ENCODE results near the gene CEPT1. TPM values are rescaled to one million over a fixed set of nuclear protein-coding genes. Genes with fewer than 3 reads are reported as not detected.

CEPT1 gene
- total RNA-seq, 1 experiment from 2014 or later = 33.0 TPM

DNA sequence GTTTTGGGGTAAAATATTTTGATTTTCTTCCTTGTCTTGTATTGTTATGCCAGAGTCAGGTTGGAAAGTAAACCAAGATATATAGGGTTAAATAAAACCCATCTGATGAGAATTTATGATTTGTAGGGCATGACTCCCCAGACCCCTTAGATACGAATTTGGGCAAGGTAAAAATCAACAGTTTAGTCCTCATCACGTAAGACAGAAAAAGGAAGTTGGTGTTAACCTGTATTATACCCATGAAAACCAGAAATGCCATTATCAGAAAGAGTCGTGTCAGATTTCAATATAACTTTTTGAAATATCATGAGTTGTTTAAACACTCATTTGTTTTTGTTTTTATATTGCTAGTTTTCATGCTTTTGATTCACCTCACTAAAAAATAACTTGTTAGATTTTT lies 11.8 kb downstream of the CEPT1 start:
- Histone ChIP-seq H2AFZ (ENCODE audit: low read length) (no peak overlapping the region), H3K4ac (ENCODE audit: low read depth, low read length) (no peak overlapping the region), H3K56ac (ENCODE audit: insufficient read length, low read depth, low read length) (no peak overlapping the region), H3K27ac (ENCODE audit: insufficient read length, low read depth, low read length) (no peak overlapping the region), H3K18ac (ENCODE audit: insufficient read length, low read depth, low read length) (no peak overlapping the region), H2AK5ac (ENCODE audit: insufficient read length, low read length) (no peak overlapping the region), H4K91ac (ENCODE audit: insufficient read length, low read depth, low read length) (no peak overlapping the region), H3T11ph (ENCODE audit: low read length) (no peak overlapping the region), H2BK20ac (ENCODE audit: low read depth, low read length, poor library complexity, severe bottlenecking) (no peak overlapping the region), H2BK120ac (ENCODE audit: low read depth, low read length, poor library complexity, severe bottlenecking) (no peak overlapping the region), H3K4me1 (ENCODE audit: insufficient read depth, low read length) (no peaks in the 10 kb centered on the region), H4K20me1 (ENCODE audit: control insufficient read depth, insufficient read depth, insufficient read length) (no peaks in the 10 kb centered on the region), H2BK15ac (ENCODE audit: low read depth, low read length) (no peak overlapping the region), H3K23ac (ENCODE audit: insufficient read length, low read depth, low read length) (no peak overlapping the region), H3K14ac (ENCODE audit: insufficient read depth, low read length) (no peak overlapping the region), H3K79me1 (ENCODE audit: insufficient read depth, low read depth, low read length, poor library complexity, severe bottlenecking) (peaks cover 7% of the 10 kb centered on the region), H4K8ac (replicated peaks; ENCODE audit: insufficient read length, low read depth, low read length) (no peak overlapping the region), H2BK5ac (ENCODE audit: insufficient read length, low read length) (no peak overlapping the region), H3K23me2 (ENCODE audit: insufficient read length, low read depth, low read length, poor library complexity, severe bottlenecking) (no peaks in the 10 kb centered on the region), H3K27me3 (ENCODE audit: insufficient read depth, low read length) (no peaks in the 10 kb centered on the region), H3K4me2 (ENCODE audit: insufficient read depth, insufficient read length, low read length) (no peak overlapping the region), H3K9me3 (ENCODE audit: control insufficient read depth, low read depth, low read length) (no peaks in the 10 kb centered on the region), H3K79me2 (ENCODE audit: insufficient read depth, low read length) (no peaks in the 10 kb centered on the region; the same call in 1 of the 2 replicates), H4K5ac (ENCODE audit: insufficient read length, low read depth, low read length) (no peak overlapping the region), H2BK12ac (ENCODE audit: insufficient read length, low read depth, low read length) (no peak overlapping the region), H3K9ac (ENCODE audit: extremely low read depth, insufficient read length, low read length) (no peak overlapping the region)
- Mint-ChIP-seq H3K36me3 (ENCODE audit: insufficient read depth in 1 of 3, low read depth in 3 of 3) (peaks cover 30 to 77% (median 73%) of the 10 kb centered on the region in 3 experiments), H3K27ac (peak overlapping the region in 2 of 3 experiments; percentile 60 to 66; a peak in 3 of 7 replicates), H3K4me3 (no peak overlapping the region), H3K4me1 (peaks cover 8% of the 10 kb centered on the region in 2 experiments), H3K9me3 (no peaks in the 10 kb centered on the region; a peak in 1 of 5 replicates), H3K27me3 (ENCODE audit: low read depth) (no peaks in the 10 kb centered on the region)
- whole genome bisulfite sequencing (ENCODE audit: extremely low coverage, insufficient read length, low lambda C conversion rate) = no CpG with 5 or more reads among the region's 3 CpGs
- DNase-seq = no peak
- TF ChIP-seq, protein P1, sequence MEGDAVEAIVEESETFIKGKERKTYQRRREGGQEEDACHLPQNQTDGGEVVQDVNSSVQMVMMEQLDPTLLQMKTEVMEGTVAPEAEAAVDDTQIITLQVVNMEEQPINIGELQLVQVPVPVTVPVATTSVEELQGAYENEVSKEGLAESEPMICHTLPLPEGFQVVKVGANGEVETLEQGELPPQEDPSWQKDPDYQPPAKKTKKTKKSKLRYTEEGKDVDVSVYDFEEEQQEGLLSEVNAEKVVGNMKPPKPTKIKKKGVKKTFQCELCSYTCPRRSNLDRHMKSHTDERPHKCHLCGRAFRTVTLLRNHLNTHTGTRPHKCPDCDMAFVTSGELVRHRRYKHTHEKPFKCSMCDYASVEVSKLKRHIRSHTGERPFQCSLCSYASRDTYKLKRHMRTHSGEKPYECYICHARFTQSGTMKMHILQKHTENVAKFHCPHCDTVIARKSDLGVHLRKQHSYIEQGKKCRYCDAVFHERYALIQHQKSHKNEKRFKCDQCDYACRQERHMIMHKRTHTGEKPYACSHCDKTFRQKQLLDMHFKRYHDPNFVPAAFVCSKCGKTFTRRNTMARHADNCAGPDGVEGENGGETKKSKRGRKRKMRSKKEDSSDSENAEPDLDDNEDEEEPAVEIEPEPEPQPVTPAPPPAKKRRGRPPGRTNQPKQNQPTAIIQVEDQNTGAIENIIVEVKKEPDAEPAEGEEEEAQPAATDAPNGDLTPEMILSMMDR (conservative IDR thresholded peaks at IDR 0.05) = no peak

Data from H9 (cell line).